Stimulated activated CD8-positive, alpha-beta memory T cell treated with anti-CD3 and anti-CD28 coated beads, Interleukin-12 subunit alpha, Interleukin-12 subunit beta, amount 100 ng/mL, for 1 hour (primary cell): ENCODE measurements around the gene LCNL1.
"Not testable (repeated sequence)": the region's sequence is repeated elsewhere in the genome, so short reads cannot be mapped to it uniquely, and the experiment has no call there.

ENCODE experiments used
- DNase-seq: peaks from one replicate; pipeline ENCODE4 v3.0.0-alpha.2; 2020; ENCODE audit warnings: low read depth

LCNL1 gene

DNA sequence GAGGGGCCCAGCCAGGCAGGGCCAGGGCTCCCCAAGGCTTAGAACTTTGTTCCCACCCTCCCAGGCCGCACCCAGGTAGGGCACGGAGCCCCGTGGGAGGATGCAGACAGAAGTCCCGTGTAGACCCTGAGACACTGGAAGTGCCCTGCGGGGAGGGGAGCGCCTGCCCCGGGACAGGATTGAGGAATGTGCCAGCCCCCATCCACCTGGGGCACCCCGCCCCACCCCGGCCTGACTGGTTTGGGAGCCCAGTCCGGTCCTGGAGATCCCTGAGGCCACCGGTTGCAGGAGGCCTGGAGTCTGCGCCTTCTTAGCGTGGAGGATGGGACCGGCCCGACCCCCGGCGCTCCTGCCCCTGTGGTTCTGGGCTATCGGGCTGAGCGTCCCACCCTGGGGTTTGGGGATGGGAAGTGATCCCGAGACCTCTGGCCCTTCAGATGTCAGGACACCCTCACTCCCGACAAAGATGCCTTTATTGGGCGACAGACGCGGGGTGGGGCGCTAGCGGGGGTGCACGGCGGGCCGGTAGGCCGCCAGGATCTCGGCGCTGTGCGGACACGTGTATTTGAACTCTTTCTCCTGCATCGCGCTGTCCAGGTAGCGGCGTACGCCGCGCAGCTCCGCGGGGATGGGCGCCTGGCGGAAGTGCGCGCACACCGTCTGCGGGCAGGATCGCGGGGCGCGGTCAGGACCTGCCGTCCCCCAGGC is 11.5 kb downstream of the LCNL1 start:
- no peak for DNase-seq

DNA sequence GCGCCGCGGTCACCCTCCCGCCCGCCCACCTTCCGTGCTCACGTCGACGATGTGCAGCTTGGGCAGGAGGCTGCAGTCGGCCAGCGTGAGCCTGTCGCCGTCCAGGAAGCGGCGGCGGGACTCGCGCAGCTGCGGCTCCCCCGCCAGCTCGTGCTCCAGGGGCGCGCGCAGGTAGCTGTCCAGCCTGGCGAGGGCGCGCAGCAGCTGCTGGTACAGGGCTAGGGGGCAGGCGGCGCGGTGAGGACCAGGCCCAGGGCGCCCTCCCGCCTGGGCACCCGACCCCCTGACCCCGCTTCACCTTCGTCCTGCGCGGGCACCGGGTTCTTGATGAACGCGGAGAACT is 12.1 kb downstream of the LCNL1 start:
- DNase-seq: no peak

DNA sequence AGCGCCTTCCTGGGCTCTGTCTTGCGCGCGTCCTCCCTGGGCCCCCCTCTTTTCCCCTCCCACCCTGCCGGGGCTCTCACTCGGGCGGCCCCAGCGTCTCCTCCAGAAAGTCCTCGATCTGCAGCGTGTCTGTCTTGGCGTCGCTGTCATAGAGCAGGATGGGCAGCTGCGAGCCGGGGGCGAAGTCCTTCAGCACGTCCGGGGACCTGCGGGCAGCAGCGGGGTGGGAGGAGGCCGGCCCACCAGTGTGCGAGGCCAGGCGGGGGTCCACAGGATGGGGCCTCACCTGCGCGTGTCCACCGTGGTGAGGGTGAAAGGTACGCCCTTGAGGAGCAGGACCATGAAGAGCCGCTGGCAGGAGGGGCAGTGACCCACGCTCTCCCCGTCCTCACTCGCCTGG is 12.6 kb downstream of the LCNL1 start:
- DNase-seq: no peak

DNA sequence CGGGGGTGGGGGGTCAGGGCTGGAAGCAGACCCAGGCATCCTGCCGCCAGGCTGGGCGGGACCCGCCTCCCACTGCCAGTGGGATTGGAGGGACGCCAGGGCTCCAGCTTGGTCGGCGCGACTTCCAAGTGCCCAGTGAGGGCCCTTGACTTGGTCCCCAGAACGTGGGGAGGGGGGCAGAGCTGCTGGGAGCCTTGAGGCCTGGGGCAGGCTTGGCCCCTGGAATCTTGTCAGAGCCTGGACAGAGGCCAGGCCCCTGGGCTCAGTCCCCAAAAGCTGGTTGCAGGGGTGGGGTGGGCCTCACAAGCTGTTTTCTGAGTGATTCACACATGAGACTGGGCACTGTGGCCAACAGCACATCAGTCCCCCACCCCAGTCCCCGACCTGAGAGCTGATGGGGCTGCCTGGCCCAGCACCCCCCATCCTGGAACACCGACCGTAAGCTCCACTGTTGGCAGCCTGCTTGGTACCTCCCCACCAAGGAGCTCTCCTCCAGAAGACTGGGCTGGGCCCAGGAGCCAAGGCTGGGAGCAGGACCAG is 13.0 kb downstream of the LCNL1 start:
- no peak for DNase-seq

DNA sequence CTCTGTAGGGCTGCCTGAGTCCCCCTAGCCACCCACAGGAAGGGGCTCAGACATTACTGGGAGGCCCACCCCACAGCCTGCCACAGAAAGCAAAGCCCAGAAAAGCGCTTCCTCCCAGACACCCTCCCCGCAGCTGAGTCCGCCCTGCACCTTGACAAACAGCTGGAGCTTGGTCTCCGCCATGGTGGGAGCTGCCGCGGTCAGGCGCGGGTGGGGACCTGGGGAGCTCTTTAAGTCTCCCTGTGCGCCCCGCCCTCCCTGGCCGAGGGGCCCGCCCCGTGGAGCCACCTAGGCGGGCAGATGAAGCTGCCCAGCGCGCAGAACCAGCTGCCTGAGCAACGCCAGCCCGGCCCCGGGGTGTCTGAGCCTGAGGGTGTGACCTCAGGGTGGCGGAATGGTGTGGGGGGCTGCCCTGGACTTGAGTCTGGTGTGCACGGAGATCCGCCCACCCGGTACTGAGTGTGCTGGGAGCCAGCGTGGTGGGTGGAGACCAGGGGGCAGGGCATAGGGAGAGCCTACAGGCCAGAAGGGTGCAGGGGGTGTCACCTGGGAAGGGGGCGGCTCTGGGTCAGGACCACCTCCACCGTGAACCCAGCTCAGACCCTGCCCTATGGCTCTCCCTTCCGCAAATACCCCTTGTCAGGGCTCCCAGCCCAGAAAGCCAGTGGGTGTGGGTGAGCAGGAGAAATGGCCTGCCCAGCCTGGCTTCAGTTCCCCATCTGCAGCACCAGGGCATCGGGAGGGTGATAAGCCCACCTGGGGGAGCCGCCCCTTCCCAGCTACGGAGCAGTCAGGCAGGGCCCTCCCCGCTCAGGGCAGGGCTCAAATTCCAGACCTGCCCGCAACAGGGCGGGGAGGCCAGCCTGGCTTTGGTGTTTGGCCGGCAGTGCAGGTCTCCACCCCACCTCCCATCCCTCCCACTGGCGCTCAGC is 13.8 kb downstream of the LCNL1 start, which contains the start of gene CLIC3:
TSS of gene CLIC3 (minus strand) at position 208 of the 932 bp plus-strand sequence. CDS start at position 183, 25 bp downstream.
- DNase-seq: peak; percentile 39

DNA sequence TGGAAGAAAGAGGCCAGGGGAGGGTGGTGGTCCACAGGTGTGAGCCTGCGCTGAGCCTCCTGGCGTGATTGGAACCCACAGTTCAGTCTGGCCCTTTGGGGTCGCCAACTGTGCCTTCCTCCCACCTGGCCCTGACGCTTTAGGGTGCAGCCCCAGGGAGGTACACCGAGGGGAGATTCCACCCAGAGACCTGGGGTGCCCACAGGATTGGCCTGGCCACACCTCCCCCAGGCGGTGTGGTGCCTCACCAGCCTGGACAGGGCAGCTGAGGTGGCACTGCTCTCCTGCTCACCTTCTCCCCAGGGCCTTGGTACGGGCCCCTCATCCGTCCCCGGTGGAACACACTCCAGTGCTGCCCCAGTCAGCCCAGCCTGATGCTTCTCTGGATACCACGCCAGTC is 14.6 kb downstream of the LCNL1 start:
- no peak for DNase-seq

DNA sequence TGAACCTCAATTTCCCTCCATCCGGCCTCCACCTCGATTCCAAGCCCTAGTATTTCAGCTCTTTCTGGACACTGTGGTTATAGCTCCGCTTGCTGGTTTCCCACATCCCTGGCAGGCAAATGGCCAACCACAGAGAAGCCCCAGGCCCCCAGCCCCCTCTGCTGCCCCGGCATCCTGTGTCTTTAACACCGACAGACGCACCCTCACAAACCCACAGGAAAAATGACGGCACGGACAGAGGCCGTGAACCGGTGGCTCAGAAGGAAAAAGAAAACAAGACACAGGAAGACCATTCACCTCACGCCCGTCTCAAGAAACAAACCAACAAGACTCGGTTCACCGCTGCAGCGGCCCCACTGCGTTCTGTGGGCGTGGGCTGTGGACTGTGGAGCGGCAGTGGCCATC is 15.0 kb downstream of the LCNL1 start:
- no peak for DNase-seq

DNA sequence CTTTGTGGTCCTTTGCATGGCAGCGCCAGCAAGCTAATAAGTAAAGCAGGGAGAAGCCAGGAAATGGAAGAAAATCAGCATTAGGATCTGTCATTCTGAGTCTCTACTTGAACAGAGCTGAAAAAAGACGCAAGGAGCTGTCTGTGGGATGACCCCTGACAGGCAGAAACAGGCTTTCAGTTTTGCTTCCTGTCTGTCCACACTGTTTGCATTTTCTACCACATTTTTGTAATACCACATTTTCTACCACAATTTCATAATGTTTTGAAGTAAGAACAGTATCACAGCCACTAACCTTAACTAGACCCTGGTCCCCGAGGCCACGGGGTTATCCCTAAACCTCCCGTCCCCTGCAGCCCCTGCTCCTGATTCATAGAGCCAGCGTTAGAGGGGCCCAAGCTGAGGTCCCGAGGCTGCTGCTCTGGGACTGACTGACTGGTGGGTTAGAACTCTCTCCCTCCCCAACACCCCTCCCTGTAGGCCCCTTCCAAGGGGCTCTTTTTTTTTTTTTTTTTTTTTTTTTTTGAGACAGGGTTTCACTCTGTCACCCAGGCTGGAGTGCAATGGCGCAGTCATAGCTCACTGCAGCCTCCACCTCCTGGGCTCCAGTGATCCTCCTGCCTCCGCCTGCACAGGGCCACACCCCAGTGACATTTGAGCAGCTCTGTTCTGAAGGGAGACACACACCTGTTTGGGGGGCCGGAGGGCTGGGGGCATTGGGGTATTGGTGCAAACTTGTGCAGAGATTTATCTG is 17.6 kb downstream of the LCNL1 start:
- DNase-seq: no peak

DNA sequence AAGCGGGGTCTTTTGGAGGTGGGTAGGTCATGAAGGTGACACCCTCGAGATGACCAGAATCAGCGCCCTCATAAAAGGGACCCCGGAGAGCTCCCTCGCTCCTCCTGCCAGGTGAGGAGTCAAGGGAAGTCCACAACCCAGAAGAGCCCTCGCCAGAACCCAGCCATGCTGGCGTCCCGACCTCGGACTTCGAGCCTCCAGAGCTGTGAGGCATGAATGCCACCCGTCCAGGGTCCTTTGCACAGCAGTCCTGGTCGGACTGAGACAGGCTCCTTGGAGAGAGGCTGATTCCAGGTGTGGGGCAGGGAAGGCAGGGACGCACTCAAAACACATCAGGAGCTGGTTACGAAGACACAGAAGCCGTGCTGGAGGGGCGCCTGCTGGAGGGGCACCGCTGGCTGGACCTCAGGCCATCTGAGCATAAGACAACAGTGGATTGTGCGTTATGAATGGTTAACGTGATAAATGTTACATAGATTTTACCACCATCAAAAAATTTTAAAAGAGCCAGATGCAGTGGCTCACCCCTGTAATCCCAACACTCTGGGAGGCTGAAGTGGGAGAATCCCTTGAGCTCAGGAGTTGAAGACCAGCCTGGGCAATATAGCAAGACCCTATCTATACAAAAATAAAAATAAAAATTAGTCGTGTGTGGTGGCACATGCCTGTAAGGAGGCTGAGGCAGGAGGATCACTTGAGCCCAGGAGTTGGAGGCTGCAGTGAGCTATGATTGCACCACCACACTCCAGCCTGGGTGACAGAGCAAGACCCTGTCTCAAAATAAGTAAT is 19.3 kb downstream of the LCNL1 start:
- DNase-seq: no peak

DNA sequence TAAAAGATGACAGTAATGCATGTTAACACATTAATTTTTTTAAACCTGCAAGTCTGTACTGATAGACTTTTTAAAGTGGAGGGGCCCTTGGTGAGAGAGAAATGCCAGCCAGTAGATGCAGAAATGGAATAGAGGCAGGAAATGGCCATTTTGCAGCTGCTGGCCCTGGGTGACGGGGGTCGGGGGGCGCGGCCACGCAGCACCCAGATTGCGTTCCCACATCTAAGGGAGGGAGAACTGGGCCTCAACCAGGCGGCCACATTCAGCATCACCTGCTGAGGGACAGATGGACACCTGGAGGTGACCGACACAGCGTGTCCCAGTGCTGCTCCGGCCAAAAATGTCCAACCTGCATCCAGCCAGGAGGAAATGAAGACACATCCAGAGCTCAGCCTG is 19.9 kb downstream of the LCNL1 start:
- no peak for DNase-seq

DNA sequence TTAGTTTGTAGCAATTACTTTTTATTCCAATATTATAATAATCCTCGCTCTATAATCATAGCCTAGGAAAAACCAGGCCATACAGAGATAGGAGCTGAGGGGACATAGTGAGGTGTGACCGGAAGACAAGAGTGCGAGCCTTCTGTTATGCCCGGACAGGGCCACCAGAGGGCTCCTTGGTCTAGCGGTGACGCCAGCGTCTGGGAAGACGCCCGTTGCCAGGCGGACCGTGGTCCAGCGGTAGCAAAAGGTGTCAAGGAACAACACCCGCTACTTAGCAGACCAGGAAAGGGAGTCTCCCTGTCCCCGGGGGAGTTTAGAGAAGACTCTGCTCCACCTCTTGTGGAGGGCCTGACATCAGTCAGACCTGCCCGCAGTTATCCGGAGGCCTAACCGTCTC is 21.5 kb downstream of the LCNL1 start:
- DNase-seq: not testable (repeated sequence)

DNA sequence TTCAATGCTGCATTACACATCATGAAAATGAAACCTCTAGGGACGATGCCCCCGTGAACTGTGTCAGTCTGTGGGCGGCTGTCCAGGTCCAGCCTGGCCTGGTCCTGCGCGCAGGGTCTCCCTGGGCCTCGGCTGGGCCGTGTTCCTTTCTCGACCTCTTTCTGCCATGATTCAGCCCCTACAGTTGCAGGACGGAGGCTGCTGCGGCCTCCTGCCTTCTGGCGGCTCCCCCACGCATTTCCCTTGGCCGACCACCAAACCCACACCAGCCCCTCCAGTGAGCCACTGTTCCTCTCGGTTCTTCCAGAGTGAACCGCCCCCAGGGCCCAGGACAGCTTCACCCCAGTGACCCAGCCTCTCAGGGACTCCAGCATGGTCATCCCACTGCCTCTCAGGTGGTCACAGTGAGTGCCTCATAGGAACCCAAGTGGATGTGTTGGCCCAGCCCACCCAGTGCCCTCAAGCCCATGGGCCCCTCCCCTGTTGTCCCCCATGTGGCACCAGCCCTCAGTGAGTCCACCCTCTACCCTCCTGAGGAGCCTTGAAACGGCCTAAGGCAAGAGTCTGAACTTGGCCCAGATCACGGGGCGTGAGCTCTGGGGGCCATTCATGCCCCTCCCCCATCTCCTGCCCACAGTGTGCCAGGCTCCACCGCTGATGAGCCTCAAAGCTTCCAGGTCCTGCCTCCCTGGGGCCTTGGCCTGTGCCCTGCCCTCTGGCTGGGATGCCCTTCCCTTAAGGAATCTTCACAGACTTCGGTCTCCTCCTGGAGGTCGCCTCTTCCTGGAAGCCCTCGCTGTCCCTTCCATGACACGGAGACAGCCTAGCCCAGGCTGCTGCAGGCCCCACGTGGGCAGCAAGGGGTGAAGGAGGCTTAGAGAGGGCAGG is 23.6 kb downstream of the LCNL1 start:
- no peak for DNase-seq

DNA sequence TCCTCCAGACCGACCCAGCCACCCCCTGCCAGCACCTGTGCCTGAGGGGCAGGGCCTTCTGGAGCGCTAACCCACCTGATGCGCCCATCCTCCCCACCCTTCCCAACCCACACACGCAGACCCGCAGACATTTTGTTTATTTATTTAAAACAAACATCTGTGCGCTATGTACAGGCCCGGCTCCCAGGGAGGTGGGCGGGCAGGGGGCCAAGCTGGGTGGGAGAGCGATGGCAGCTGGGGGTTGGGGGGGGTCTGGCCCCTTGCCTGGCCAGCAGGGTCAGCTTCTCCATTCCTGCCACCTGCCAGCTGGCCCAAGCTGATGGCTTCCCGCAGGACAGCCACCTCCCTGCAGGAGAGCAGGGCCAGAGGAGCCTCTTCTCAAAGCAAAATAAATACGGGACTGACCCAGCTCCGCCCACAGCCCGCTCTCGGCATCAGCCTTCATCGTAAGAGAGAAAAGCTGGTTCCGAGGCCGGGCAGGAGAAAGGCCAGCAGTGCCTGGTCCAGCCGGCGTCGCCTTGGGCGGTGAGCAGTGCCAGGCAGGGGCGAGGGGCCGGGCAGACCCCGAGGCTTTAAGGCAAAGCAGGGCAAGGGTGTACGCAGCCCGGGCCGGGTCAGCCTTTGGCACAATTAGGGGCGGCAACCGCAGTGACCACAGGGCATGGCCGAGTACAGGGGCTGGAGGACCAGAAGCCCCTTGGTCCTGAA is 24.5 kb downstream of the LCNL1 start:
- DNase-seq: no peak

DNA sequence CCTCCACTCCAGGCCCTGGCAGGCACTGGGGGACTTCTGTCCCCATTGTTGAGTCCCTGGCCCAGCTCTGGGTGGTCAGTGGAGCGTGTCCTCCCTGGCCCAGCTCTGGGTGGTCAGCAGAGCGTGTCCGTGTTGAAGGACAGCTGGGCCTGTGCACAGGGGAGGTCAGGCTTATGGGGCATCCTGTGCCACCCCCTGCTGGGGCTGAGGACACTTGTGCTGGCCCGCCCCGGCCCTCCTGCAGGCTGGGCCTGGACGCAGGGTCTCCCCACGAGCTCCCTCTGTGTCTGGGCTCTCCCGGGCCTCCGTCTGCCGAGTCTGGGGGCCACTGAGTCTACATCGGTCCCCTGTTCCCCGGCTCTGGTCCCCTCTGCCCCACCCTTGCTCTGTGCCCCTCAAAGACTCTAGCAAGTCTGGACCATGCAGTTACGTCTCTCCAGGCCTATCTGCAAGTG is 25.1 kb downstream of the LCNL1 start:
- no peak for DNase-seq

DNA sequence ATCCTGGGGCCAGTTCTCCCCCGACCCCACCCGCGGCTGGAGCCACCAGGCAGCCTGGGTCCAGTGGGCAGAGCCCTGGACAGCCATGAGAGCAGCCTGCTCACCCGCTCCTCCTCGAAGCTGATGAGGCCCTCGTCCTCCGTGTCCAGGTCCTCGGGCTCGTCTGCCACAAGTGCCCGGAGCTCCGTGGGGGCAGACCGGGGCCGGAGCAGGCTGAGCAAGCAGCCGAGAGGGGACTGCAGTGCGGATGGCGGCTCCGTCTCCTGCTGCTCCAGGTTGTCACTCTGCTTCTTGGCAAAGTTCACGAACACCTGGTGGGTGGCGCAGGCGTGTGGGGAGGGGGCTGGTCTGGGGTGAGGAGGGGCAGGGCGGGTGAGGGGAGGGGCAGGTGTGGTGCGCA is 25.5 kb downstream of the LCNL1 start:
- DNase-seq: no peak

DNA sequence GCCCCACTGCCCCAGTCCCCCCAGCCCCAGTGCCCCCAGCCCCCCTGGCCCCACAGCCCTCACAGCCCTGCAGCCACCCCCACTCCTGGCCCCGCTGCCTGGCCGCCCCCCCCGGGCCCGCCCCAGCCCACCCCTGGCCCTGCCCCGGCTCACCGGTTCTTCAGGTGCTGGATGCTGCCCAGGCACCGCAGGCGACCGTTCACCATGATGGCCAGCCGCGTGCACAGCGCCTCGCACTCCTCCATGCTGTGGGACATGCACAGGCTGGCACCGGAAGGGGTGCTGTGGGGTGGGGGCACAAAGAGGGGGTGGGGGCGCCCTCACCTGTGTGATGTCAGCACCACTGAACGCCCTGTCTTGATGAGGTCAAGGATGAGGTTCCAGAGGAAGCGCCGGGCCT is 26.4 kb downstream of the LCNL1 start:
- no peak for DNase-seq

DNA sequence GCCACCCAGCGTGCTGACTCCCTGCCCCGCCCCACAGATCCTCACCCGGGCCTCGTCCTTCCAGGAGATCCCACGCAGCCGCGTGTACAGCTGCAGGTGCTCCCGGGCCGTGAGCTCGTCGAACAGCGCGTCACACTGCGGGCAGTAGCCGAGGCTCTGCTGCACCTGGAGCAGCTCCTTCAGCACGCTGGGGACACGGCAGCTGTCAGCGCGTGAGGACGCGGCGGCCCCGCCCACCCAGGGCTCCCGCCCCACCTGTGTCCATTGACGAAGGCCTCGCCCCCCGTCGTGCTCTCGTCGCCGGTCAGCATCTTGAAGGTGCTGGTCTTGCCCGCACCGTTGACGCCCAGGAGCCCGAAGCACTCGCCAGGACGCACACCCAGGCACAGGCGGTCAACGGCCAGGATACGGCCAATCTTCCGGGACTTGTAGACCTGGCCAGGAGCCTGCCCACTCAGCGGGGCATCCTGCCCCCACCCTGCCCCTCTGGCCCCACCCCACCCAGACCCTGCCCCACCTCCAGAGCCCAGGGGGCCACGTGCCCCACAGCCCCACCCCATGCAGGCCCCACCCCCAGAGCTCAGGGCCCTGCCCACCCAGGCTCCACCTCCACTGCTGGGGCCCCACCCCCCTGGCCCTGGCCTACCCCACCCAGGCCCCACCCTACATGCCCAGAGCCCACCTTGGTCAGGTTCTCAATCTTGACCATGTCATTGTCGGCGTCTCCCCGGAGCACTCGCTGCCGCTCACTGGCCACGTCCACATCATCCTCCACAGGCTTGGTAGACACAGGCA is 27.3 kb downstream of the LCNL1 start:
- no peak for DNase-seq

DNA sequence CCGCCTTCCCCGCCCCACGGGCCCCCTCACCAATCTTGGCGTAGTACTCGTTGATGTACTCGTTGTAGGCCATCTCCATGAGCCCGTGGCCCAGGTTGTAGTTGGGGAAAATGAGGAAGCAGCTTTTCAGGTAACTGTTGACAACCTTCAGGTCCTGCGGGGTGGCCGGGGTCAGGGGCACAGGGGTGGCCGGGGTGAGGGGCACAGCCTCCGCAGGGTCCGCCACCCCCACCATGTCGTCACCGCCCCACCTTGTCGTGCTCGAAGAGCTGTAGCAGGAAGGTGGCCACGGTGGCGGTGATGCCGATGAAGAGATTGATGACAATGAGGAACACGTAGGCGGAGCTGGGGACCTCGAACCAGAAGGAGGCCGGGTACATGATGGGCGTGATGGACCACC is 28.4 kb downstream of the LCNL1 start:
- DNase-seq: no peak
